Activated B cell treated with CpG ODN at 0.5 μM for 24 hours (primary cell): ENCODE measurements around the gene CHKA. TPM values are rescaled to one million over a fixed set of nuclear protein-coding genes. Genes with fewer than 3 reads are reported as not detected.

Experiments used
- ATAC-seq: fragments of 200-7000 bp; cut with Tn5 transposase; one replicate; pipeline ENCODE4 v1.10.0; 2021; ENCODE audit warnings: low read depth, mild to moderate bottlenecking, moderate library complexity
- CTCF ChIA-PET: fragments of 350-600 bp; sonication (Branson Sonifier 250); formaldehyde crosslinking; loops from one replicate; lab custom pipeline; 2021; ENCODE audit warnings: antibody characterized with exemption; lab: Charles Lee
- POLR2A ChIA-PET: fragments of 350-600 bp; sonication (Branson Sonifier 250); formaldehyde crosslinking; loops from one replicate; lab custom pipeline; 2021; ENCODE audit warnings: antibody characterized with exemption; lab: Charles Lee
- DNase-seq: peaks from one replicate; pipeline ENCODE4 v3.0.0; 2022
- H3K27ac Mint-ChIP-seq: one replicate; pipeline ENCODE4 v1.8.0; 2020; ENCODE audit warnings: mixed read lengths
- H3K27me3 Mint-ChIP-seq: one replicate; pipeline ENCODE4 v1.8.0; 2021; ENCODE audit warnings: mixed read lengths
- H3K36me3 Mint-ChIP-seq: one replicate; pipeline ENCODE4 v1.8.0; 2021; ENCODE audit warnings: low read depth, mixed read lengths
- H3K4me1 Mint-ChIP-seq: one replicate; pipeline ENCODE4 v1.8.0; 2021; ENCODE audit warnings: mixed read lengths
- H3K4me3 Mint-ChIP-seq: one replicate; pipeline ENCODE4 v1.8.0; 2020; ENCODE audit warnings: mild to moderate bottlenecking, mixed read lengths
- H3K9me3 Mint-ChIP-seq: one replicate; pipeline ENCODE4 v1.8.0; 2020; ENCODE audit warnings: mixed read lengths
- CTCF ChIP-seq: fragments of 200-600 bp; IDR thresholded peaks from one replicate; pipeline ENCODE4 v1.8.0; 2022; ENCODE audit warnings: antibody characterized with exemption, mild to moderate bottlenecking
- intact Hi-C: fragments of 100-400 bp; cut with micrococcal nuclease; formaldehyde crosslinking; loops from one replicate; pipeline ENCODE4 v1.15.1; 2024
- total RNA-seq: library from RNA; stranded (reverse); gene quantifications from 2 replicates; pipeline ENCODE4 v1.2.3, GENCODE V29; 2022

Gene CHKA
- total RNA-seq, 1 donor from 2014 or later = 16.1 TPM

- Mint-ChIP-seq H3K4me3 (no peak overlapping the region), H3K9me3 (no peaks in the 10 kb centered on the region), H3K27ac (no peak overlapping the region), H3K27me3 (no peaks in the 10 kb centered on the region), H3K4me1 (peaks cover 19% of the 10 kb centered on the region), H3K36me3 (peaks cover 22% of the 10 kb centered on the region)
- intact Hi-C loops = loop anchor here (1.0 kb wide), 1 partner anchor 130 kb away; no protein-coding TSS in a partner anchor
- ChIA-PET CTCF (no interaction called here), POLR2A (no interaction called here)
- DNase-seq = no peak
- no peak for ATAC-seq
- no peak for TF ChIP-seq CTCF
Measured at GRCh38 chr11:68076371-68077042, 44.7 kb downstream of the CHKA start.

GRCh38 chr11:68074584-68075352 lies 46.4 kb downstream of the CHKA start:
- Mint-ChIP-seq H3K4me1 (peaks cover 25% of the 10 kb centered on the region), H3K9me3 (no peaks in the 10 kb centered on the region), H3K27me3 (no peaks in the 10 kb centered on the region), H3K27ac (no peak overlapping the region), H3K4me3 (no peak overlapping the region), H3K36me3 (peaks cover 27% of the 10 kb centered on the region)
- ATAC-seq (no peak), DNase-seq (no peak)
- no peak for TF ChIP-seq CTCF
- CTCF ChIA-PET = no interaction called here
- intact Hi-C loops = no loop called here
- POLR2A ChIA-PET = no interaction called here

GRCh38 chr11:68071281-68072048 lies 49.7 kb downstream of the CHKA start:
- Mint-ChIP-seq H3K27me3 (no peaks in the 10 kb centered on the region), H3K4me1 (peaks cover 11% of the 10 kb centered on the region), H3K36me3 (peaks cover 52% of the 10 kb centered on the region), H3K4me3 (no peak overlapping the region), H3K27ac (peak overlapping the region; percentile 59), H3K9me3 (no peaks in the 10 kb centered on the region)
- intact Hi-C loops = no loop called here
- TF ChIP-seq CTCF = no peak
- ATAC-seq (peak; percentile 37), DNase-seq (no peak)
- POLR2A ChIA-PET = interaction anchor here (0.6 to 0.9 kb wide), 2 partner anchors 10 to 49 kb away, joined by 3 to 4 read pairs; no protein-coding TSS in a partner anchor
- CTCF ChIA-PET = no interaction called here

DNA sequence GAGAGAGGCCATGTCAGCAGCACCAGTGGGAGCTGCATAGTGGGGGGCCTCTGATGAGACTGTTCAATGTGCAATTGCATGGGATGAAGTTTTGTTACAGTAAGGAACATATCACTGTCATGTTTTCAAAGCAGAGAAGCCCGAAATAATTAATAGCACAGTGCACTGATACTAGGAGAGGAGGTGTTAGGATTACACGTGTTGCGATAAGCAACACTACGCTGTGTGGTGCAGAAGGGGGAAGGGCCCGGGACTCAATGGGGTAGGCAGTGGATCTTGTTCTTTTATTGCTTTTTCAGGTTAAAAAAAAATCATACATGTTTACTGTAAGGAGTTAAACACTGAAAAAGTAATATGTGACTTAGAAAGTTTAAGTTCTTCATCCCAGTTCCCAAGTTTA lies 53.2 kb downstream of the CHKA start:
- no peak for TF ChIP-seq CTCF
- DNase-seq (no peak), ATAC-seq (no peak)
- Mint-ChIP-seq H3K36me3 (peaks cover 68% of the 10 kb centered on the region), H3K27me3 (no peaks in the 10 kb centered on the region), H3K27ac (no peak overlapping the region), H3K9me3 (no peaks in the 10 kb centered on the region), H3K4me3 (no peak overlapping the region), H3K4me1 (peaks cover 11% of the 10 kb centered on the region)
- POLR2A ChIA-PET = no interaction called here
- intact Hi-C loops = no loop called here
- CTCF ChIA-PET = no interaction called here

DNA sequence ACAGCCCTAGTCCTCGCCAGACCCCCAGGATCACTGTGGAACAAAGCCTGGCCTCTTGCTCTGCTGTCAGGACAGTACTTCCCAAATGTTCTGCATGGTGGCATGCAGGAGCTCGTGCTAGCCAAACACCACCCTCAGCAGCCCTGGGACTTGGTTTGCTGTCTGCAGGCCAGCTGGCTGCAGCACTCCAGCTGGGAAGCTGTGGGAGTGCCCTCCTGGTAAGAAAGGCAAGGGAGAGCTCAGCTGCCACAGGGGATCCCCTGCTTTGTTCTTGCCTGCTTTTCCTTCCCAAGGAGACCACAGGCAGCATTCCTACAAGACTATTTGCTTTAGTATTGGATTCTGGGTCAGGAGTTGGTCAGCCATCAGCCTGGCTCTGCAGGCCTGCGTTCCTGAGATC lies 54.4 kb downstream of the CHKA start:
- Mint-ChIP-seq H3K27me3 (no peaks in the 10 kb centered on the region), H3K36me3 (peaks cover 77% of the 10 kb centered on the region), H3K9me3 (no peaks in the 10 kb centered on the region), H3K27ac (no peak overlapping the region), H3K4me3 (no peak overlapping the region), H3K4me1 (peaks cover 8% of the 10 kb centered on the region)
- no peak for ATAC-seq
- ChIA-PET POLR2A (no interaction called here), CTCF (no interaction called here)
- no peak for TF ChIP-seq CTCF
- DNase-seq = no peak
- intact Hi-C loops = no loop called here
